Smooth muscle cell (in vitro differentiated cells): ENCODE results near the gene MT1E. TPM values are rescaled to one million over a fixed set of nuclear protein-coding genes. Genes with fewer than 3 reads are reported as not detected.

Source experiments
- DNase-seq: peaks from one replicate; lab custom pipeline; 2025; ENCODE audit not compliant: unreplicated experiment; lab: John Stamatoyannopoulos, UW
- H2AFZ ChIP-seq: fragments of 200-600 bp; sonication (generic); 2 replicates; pipeline ENCODE4 v1.6.0; 2016; ENCODE audit warnings: antibody characterized with exemption, low read depth, mild to moderate bottlenecking
- H3F3A ChIP-seq: fragments of 200-600 bp; sonication (generic); 2 replicates; pipeline ENCODE4 v1.6.0; 2017; ENCODE audit warnings: antibody characterized with exemption, low read depth
- H3K27ac ChIP-seq: fragments of 200-600 bp; sonication (generic); 2 replicates; pipeline ENCODE4 v1.5.1; 2016; ENCODE audit warnings: low read depth, mild to moderate bottlenecking
- H3K27me3 ChIP-seq: fragments of 200-600 bp; sonication (generic); 2 replicates; pipeline ENCODE4 v1.6.1; 2016; ENCODE audit warnings: low read depth, mild to moderate bottlenecking
- H3K36me3 ChIP-seq: fragments of 200-600 bp; sonication (generic); 2 replicates; pipeline ENCODE4 v1.5.1; 2016; ENCODE audit warnings: low read depth
- H3K4me1 ChIP-seq: fragments of 200-600 bp; sonication (generic); 2 replicates; pipeline ENCODE4 v1.5.1; 2016; ENCODE audit warnings: low read depth
- H3K4me2 ChIP-seq: fragments of 200-600 bp; sonication (generic); 2 replicates; pipeline ENCODE4 v1.6.0; 2016; ENCODE audit warnings: mild to moderate bottlenecking
- H3K4me3 ChIP-seq: fragments of 200-600 bp; sonication (generic); 2 replicates; pipeline ENCODE4 v1.5.1; 2016; ENCODE audit warnings: mild to moderate bottlenecking
- H3K79me2 ChIP-seq: fragments of 200-600 bp; sonication (generic); 2 replicates; pipeline ENCODE4 v1.6.0; 2016; ENCODE audit warnings: low read depth, mild to moderate bottlenecking
- H3K9ac ChIP-seq: fragments of 200-600 bp; sonication (generic); 2 replicates; pipeline ENCODE4 v1.6.0; 2016; ENCODE audit warnings: low read depth
- H3K9me3 ChIP-seq: fragments of 200-600 bp; sonication (generic); replicated peaks from 2 replicates; pipeline ENCODE4 v1.5.1; 2016; ENCODE audit warnings: low read depth
- H4K20me1 ChIP-seq: fragments of 200-600 bp; sonication (generic); 2 replicates; pipeline ENCODE4 v1.6.0; 2016; ENCODE audit warnings: low read depth
- CTCF ChIP-seq: fragments of 200-600 bp; sonication (generic); IDR thresholded peaks from 2 replicates; pipeline ENCODE4 v1.5.1; 2017; ENCODE audit warnings: borderline replicate concordance, mild to moderate bottlenecking, antibody characterized with exemption; ENCODE audit not compliant: insufficient read depth, poor library complexity, severe bottlenecking
- WGBS: methylation state at CpG from one replicate; pipeline ENCODE4 v1.1.7; 2016; ENCODE audit warnings: low lambda C conversion rate; 5-methylcytosine and 5-hydroxymethylcytosine counted together
- polyA plus RNA-seq: library from polyadenylated mRNA; unstranded; fragments of >200 nt; fragmentation: Nextera tagmentation; extraction: Ambion mirVana; gene quantifications from 2 replicates; pipeline ENCODE4 v1.2.1, GENCODE V29; 2016
- total RNA-seq: library from RNA; depleted of rRNA; stranded (reverse); fragments of >200 nt; gene quantifications from 2 replicates; pipeline ENCODE4 v1.2.3, GENCODE V29; 2014

Gene MT1E
- total and polyA plus RNA-seq, 2 experiments from 2014 or later = 2.0 to 10.3 TPM

- Histone ChIP-seq H4K20me1 (no peaks in the 10 kb centered on the region), H3K4me1 (peaks cover 8% of the 10 kb centered on the region), H3K27ac (no peak overlapping the region), H3F3A (peaks cover 3% of the 10 kb centered on the region), H3K79me2 (no peaks in the 10 kb centered on the region), H2AFZ (no peak overlapping the region), H3K9ac (no peak overlapping the region), H3K4me3 (no peak overlapping the region), H3K4me2 (no peak overlapping the region), H3K9me3 (no peaks in the 10 kb centered on the region), H3K36me3 (no peaks in the 10 kb centered on the region), H3K27me3 (peaks cover 55% of the 10 kb centered on the region)
- TF ChIP-seq CTCF = no peak
- 69% methylated on average over 10 of the region's 10 CpGs for WGBS
- DNase-seq = no peak
Observed at GRCh38 chr16:56631197-56631596, 5.6 kb downstream of the MT1E start.

- H3F3A ChIP-seq = peaks cover 2% of the 10 kb centered on the region
- peaks cover 61% of the 10 kb centered on the region for H3K27me3 ChIP-seq
- H2AFZ ChIP-seq = no peak overlapping the region
- peaks cover 6% of the 10 kb centered on the region for H3K4me1 ChIP-seq
- no peaks in the 10 kb centered on the region for H4K20me1 ChIP-seq
- TF ChIP-seq CTCF = no peak
- H3K4me2 ChIP-seq = peak overlapping the region; percentile 82
- H3K27ac ChIP-seq = no peak overlapping the region
- no peak overlapping the region for H3K9ac ChIP-seq
- H3K4me3 ChIP-seq = peak overlapping the region; percentile 45
- no peak for DNase-seq
- no peaks in the 10 kb centered on the region for H3K36me3 ChIP-seq
- no peaks in the 10 kb centered on the region for H3K9me3 ChIP-seq
- 17% methylated on average over 14 of the region's 14 CpGs for WGBS
- no peaks in the 10 kb centered on the region for H3K79me2 ChIP-seq
Observed at GRCh38 chr16:56631832-56632155, 6.2 kb downstream of the MT1E start.

DNA sequence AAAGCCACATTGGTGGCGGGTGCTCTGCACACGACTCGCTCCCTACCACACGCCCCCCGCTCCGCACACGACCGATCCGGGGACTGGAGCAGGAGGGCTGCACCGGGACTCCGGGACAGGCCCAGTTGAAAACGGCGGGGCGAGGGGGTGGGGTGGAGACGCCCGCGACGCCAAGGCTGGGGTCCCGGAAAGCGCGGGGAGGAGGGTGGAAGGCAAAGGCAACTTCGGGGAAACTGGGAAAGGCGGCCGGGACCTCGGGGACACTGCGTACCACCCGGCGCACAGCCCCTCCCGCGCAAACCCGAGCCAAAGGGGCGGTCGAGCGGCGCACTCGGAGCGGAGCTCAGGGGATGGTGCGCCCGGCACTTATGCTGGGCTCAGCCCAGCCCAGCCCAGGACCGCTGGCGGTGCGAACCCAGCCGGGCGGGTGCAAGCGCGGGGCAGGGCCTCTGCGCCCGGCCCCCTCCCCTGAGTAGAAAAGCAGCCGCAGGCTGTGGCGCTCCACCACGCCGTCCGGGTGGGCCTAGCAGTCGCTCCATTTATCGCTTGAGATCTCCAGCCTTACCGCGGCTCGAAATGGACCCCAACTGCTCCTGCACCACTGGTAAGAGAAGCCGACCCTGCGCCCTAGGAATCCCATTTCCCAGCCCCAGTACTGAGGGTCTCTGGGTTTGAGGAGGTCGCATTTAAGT is 6.7 kb downstream of the MT1E start, which contains the start of gene MT1M:
TSS of gene MT1M (plus strand) at position 504 of the 692 bp plus-strand sequence. CDS start at position 577, 73 bp downstream.
- WGBS = 1% methylated on average over 32 of the region's 61 CpGs
- H4K20me1 ChIP-seq = no peaks in the 10 kb centered on the region
- TF ChIP-seq CTCF = no peak
- no peak within 1 kb of the TSS for H3K9ac ChIP-seq
- H3K36me3 ChIP-seq = no peaks in the 10 kb centered on the region
- no peak within 1 kb of the TSS for H3K27ac ChIP-seq
- H3K79me2 ChIP-seq = no peaks in the 10 kb centered on the region
- peak within 1 kb of the TSS; percentile 82 for H3K4me2 ChIP-seq
- DNase-seq = no peak
- H3K27me3 ChIP-seq = peaks cover 66% of the 10 kb centered on the region
- peaks cover 6% of the 10 kb centered on the region for H3K4me1 ChIP-seq
- H2AFZ ChIP-seq = no peak within 1 kb of the TSS
- no peaks in the 10 kb centered on the region for H3K9me3 ChIP-seq
- peak within 1 kb of the TSS; percentile 45 for H3K4me3 ChIP-seq
- no peaks in the 10 kb centered on the region for H3F3A ChIP-seq

GRCh38 chr16:56632848-56633365 is 7.3 kb downstream of the MT1E start:
- Histone ChIP-seq H3K27me3 (peaks cover 72% of the 10 kb centered on the region), H3K79me2 (no peaks in the 10 kb centered on the region), H4K20me1 (no peaks in the 10 kb centered on the region), H3K9ac (no peak overlapping the region), H3F3A (no peaks in the 10 kb centered on the region), H3K4me1 (peaks cover 7% of the 10 kb centered on the region), H3K36me3 (no peaks in the 10 kb centered on the region), H3K27ac (no peak overlapping the region), H2AFZ (no peak overlapping the region), H3K9me3 (no peaks in the 10 kb centered on the region), H3K4me2 (peak overlapping the region; percentile 82), H3K4me3 (peak overlapping the region; percentile 45)
- TF ChIP-seq CTCF = no peak
- DNase-seq = no peak
- WGBS = 19% methylated on average over 6 of the region's 6 CpGs
